HG03060 (cell line): Measurements from ENCODE around the gene IL16.

ENCODE experiments used
- ATAC-seq: cut with Tn5 transposase; IDR thresholded peaks from one replicate; pipeline ENCODE4 v1.9.1; 2021; ENCODE audit warnings: low read depth, moderate number of reproducible peaks; ENCODE audit not compliant: unreplicated experiment

Gene IL16

GRCh38 chr15:81254277-81254915 is 57.7 kb downstream of the IL16 start:
- ATAC-seq: no peak

GRCh38 chr15:81254916-81255290 is 58.2 kb downstream of the IL16 start:
- no peak for ATAC-seq

DNA sequence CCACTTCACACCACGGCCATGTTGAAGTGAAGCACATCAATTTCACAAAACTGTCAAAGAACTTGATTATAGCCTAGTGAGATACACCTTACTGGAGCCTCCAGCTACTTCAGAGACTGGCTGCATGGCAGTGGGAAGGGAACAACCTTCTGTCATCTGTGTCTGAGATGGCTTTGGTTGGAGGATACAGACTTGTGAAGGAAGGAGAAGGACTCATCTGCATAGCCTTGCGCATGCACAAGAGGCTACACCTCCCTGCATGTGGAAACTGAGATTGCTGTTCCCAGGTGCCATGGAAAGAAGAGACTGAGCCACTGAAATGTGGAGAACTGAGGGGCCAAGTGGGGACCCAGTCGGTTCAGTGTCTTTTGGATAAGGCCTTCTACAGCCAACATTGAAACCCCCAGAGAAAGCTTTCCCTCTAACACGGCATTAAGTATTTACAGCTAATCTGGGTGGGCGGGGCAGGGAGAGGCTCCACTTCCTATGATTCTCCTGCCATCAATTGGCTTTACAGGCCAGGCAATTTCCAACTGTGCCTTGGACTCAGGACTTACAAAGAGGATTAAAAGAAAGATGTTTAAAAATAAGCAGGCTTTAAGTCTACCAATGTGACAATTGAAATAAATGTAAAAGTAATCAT is 58.8 kb downstream of the IL16 start:
- ATAC-seq: no peak

- no peak for ATAC-seq
These were observed 59.3 kb downstream of the IL16 start for GRCh38 chr15:81255958-81256320.

DNA sequence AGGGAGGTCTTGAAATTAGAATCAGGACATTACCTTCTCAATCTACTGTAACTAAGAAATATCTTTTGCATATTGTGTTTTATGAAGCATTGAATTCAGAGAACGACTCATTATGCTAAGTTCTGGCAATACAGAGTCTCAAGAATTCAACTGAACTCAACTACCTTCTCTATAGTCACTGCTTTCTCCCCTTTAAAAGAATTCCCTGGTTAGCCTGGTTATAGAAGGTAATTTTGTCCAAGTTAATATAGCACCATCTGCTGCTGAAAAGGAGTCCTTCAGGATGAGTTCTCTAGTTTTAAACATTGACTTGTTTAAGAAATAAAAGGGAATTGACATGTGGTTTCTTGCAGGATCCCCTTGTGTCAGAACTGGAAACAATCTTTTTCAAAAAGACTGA is 60.2 kb downstream of the IL16 start:
- no peak for ATAC-seq

DNA sequence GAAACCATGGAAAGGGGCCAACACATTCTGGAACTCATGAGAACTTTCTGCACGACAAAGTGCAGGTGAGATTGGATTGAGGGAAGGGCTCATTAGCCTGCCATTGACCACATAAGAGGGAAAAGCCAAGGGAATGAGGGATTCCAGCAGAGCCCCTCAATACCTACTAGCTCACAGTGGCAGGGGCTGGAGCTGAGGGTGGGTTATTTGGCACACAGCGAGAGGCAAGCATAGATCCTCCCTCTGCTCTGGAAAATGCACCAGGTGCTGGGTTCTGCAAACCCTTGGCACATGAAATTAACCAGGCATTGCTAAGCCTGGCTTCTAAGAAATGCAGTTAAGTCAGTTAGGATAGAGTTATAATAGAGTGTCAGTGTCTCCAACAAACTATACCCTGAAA is 60.8 kb downstream of the IL16 start:
- ATAC-seq: no peak

DNA sequence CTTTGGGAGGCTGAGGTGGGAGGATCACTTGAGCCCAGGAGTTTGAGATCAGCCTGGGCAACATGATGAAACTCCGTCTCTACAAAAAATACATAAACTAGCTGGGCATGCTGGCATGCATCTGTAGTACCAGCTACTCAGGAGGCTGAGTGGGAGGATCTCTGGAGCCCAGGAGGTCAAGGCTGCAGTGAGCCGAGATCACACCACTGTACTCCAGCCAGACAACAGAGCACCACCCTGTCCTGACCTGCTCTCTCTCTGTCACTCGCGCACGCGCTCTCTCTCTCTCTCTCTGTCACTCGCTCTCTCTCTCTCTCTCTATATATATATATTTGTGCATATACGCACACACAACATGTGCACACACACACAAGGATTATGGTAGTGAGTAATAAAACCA is 61.8 kb downstream of the IL16 start:
- ATAC-seq: no peak

- no peak for ATAC-seq
These were observed 63.1 kb downstream of the IL16 start for GRCh38 chr15:81259760-81260298.

DNA sequence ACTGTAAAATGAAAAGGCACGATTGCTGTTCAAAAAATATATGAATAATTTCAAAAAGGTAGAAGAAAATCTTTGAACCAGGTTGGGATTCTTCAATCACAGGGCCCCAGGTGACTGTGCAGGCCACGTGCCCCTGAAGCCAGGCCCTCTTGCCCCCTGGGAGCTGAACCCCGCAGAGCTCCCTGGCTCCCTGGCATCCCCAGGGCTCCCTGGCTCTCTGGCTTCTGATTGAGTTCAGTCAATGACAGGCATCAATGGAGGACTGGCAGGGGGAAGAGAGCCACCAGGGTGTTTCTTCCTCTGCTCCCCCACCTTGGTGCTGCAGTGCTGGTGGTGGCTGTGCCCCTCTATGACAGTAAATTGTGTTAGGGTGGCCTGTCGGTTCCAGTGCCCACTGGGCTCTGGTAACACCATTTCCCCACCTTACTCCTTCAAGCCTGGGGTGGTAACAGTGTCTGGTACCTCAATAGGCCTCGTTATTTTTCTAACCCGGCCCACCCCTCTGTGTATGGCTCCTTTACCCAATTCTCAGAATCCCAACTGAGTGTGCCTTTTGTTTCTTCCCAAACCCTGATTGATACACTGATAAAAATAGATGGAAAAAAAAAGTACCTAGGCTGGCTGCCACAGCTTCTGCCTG is 64.6 kb downstream of the IL16 start:
- no peak for ATAC-seq

DNA sequence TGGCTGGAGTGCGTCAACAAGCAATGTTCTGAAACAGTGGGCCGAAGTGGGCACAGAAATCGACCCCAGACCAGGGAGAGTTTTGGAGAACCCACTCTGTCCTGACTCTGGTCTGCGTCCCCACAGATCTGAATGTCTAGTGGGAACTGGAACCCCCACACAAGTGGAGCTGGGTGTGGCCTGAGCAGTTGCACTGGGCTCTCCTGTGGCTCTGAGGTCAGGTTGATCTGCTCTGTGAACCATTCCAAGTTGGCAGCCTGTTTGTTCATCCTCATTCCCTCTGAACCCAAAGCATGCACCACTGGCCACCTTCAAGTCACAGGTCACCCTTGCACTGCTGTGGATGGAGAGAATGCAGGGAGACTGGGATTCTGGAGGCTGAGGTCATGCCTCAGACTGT is 66.8 kb downstream of the IL16 start:
- no peak for ATAC-seq

DNA sequence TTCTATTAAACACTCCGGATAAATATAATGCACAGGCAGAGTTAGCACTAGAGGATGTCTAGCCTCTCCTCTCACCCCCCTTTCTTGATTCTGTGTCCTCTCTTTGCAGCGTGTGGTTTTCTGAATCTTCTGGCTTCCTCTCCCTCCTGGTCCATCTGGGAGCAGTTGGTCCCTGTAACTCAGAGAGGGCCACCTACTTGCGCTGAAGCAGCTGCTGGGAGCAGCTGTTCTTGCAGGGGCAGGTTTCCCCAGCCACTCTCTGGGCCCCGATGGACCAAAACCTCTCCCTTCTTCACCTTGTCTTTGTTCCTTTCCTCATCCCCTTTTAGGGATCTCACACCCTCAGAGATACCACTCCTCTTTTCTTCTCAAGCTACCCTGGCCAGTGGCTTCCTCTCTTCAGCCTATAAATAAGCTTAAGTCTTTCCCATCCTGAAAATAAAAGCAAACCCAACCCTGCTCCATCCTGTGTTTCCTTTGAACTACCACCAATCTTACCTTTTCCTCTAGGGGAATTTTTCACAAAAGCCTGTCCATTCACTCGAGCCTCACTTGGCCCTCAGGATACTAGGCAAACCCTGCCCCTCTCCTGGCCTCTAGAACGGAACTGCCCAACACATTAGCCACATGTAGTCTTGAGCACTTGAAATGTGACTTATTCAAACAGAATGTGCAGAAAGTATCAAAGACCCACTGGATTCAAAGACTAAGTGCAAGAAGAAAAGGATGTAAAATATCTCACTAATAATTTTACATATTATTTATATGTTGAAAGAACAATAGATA is 67.6 kb downstream of the IL16 start:
- no peak for ATAC-seq

DNA sequence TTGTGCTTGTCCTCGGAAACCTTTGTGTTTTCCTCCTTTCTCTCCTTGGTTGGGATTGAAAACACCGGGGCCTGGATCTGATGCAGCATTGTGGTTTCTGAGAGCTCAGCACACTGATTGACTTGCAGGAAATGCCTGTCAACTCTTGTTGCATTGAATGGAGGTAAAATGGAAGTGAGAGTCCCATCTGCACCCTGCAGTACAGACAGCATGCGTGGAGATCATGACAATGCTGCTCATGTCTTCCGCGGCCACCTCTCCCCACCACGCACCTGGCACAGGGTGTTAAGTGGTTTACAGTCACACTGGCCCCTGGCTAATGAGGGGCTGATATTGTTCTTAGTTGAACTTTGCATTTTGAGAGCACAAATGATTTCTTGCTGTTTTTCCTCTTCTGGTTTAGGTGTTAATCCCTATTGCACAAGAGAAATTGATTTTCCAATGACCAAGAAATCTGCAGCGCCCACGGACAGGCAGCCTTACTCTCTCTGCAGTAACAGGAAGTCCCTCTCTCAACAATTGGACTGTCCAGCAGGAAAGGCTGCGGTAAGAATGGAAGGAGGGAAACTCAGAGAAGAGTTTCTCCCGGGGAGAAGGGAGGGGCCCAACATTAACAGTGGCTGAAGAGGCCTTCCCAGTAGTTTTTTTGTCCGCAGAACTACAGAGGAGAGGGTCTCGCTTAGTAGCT is 68.7 kb downstream of the IL16 start:
- ATAC-seq: no peak

DNA sequence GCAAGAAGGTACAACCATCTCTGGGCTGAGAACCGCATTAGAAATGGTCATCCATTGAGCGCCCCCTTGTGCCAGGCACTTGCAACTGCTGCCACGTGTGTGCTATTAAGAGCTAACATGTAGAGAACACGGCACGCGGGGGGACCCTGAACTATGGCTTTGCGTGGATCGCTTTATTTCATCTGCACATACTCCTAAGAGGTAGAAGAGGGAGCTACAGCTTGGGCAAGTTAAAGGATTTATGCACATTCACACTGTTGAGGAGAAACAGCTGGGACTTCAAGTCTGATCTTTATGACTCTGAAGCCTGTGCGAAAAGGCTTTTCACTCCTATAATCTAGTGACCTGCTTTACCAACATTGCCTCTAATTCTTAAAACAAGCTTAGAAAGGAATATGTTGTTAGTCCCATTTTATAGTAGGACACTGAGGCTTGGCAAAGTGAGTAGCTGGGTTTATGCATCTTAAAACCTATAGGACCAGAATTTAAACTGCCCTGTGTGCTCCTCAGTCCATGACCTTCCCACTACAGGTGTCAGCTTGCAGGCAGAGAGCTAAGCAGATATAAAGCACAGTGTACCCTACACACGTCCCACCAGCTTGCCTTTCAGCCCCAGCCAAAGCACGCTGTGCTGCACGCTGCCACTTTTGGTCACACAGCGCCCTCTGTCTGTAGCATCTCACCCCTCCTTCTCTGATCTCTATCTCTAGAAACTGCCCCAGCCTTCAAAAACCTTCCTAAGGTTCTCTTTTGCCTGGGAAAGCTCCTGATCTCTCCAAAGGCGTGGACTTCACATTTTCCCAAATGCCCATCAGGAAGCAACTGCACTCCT is 69.5 kb downstream of the IL16 start:
- peak; percentile 84 for ATAC-seq

DNA sequence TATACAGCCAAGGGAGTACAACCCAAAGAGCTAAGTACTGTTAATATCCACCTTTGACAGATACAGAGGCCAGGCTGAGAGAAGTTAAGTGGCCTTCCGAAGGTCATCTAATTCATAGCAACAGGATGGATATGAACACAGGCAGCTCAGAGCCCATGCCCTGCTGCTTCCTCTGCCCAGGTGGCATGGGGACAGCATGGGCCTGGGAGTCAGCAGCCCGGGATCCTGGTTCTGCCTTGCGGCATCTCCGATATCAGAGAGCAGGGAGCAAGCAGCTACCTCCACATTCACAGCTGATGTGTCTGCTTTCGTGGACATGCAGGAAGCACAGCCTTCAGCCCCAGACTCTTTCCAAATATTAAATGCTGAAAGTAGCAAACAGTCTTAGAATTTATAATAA is 71.7 kb downstream of the IL16 start:
- ATAC-seq: no peak

GRCh38 chr15:81268881-81269601 is 72.4 kb downstream of the IL16 start:
- ATAC-seq: no peak

DNA sequence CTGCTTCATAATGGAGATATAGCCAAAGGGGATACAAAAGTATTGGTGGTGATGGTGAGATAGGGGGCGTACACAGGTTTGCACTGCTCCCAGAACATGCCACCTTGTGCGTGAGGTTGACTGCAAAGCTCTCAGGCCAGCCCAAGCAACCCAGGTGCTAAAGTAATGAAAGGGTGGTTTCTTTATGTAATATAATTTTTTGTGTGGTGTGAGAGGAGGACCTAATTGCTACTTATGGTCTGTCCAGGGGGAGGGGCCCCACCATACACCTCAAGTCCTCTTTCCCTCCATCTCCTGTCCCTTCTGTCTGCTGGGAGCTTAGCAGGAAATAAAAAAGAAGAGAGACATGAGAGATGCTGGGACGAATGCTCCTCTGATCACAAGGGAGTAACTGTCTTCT is 73.5 kb downstream of the IL16 start:
- no peak for ATAC-seq

- no peak for ATAC-seq
These were observed 74.3 kb downstream of the IL16 start for GRCh38 chr15:81270781-81271491.
